HG03045 (cell line): ENCODE results near the gene NREP.

Experiments
- ATAC-seq: cut with Tn5 transposase; IDR thresholded peaks from one replicate; pipeline ENCODE4 v1.9.1; 2021; ENCODE audit warnings: mild to moderate bottlenecking, moderate library complexity; ENCODE audit not compliant: unreplicated experiment

The NREP gene

GRCh38 chr5:111699324-111699723 is 57.7 kb downstream of the NREP start:
- no peak for ATAC-seq

GRCh38 chr5:111697881-111698757 is 58.9 kb downstream of the NREP start:
- no peak for ATAC-seq

GRCh38 chr5:111697215-111697614 is 59.8 kb downstream of the NREP start:
- ATAC-seq, result no peak

GRCh38 chr5:111695991-111696390 is 61.0 kb downstream of the NREP start:
- no peak for ATAC-seq

GRCh38 chr5:111694133-111694532 is 62.9 kb downstream of the NREP start:
- ATAC-seq, result no peak

GRCh38 chr5:111691914-111692313 is 65.1 kb downstream of the NREP start:
- no peak for ATAC-seq

GRCh38 chr5:111691508-111691907 is 65.5 kb downstream of the NREP start:
- no peak for ATAC-seq

- no peak for ATAC-seq
These were observed 67.5 kb downstream of the NREP start for GRCh38 chr5:111689357-111689935.

GRCh38 chr5:111685969-111686368 is 71.0 kb downstream of the NREP start:
- ATAC-seq, result peak; percentile 72

- no peak for ATAC-seq
These were observed 74.4 kb downstream of the NREP start for GRCh38 chr5:111682641-111683040.

GRCh38 chr5:111682121-111682520 is 74.9 kb downstream of the NREP start:
- ATAC-seq, result no peak

- no peak for ATAC-seq
These were observed 75.4 kb downstream of the NREP start for GRCh38 chr5:111681414-111682120.

- no peak for ATAC-seq
These were observed 76.1 kb downstream of the NREP start for GRCh38 chr5:111680737-111681413.

GRCh38 chr5:111679611-111680010 is 77.4 kb downstream of the NREP start:
- no peak for ATAC-seq
